K562 (cell line): ENCODE measurements around the gene MYCL. TPM values are rescaled to one million over a fixed set of nuclear protein-coding genes. Genes with fewer than 3 reads are reported as not detected.
A peak's percentile ranks its signal among the peaks of the same experiment; 100 is the strongest.

ENCODE experiments used
- PURB ChIP-seq: sonication (generic); formaldehyde crosslinking; IDR thresholded peaks from 2 replicates; pipeline ENCODE4 v1.9.0; 2021; ENCODE audit warnings: low read depth, mild to moderate bottlenecking, missing genetic modification reagents
- RBM25 ChIP-seq: fragments of 200-400 bp; formaldehyde crosslinking; IDR thresholded peaks from 2 replicates; pipeline ENCODE4 v1.6.1; 2018; ENCODE audit warnings: low read length, low read depth, moderate library complexity; ENCODE audit not compliant: severe bottlenecking
- ZBTB40 ChIP-seq, 2 experiments: fragments of 450-650 bp in 1 of 2; sonication (generic) in 1 of 2; formaldehyde crosslinking in 1 of 2; IDR thresholded peaks; 2 replicates each; pipeline versions ENCODE4 v1.7.1 to v1.9.0; 2016 to 2022; ENCODE audit warnings: inconsistent platforms in 1 of 2, mild to moderate bottlenecking in 1 of 2, missing genetic modification reagents in 1 of 2
- polyA plus RNA-seq, 8 experiments: library from polyadenylated mRNA; depleted of rRNA in 4 of 8; stranded (reverse) in 5 of 8; unstranded in 3 of 8; fragments of >200 nt; fragmentation: Nextera tagmentation in 2 of 8; fragmentation: Illumina TruSeq in 1 of 8; extraction: Ambion mirVana in 2 of 8; extraction: Trizol in 1 of 8; gene quantifications; 2 replicates each; pipeline versions ENCODE4 v1.2.1 to v1.2.3, GENCODE V29; 2011 to 2014; ENCODE audit warnings: inconsistent platforms in 1 of 8, missing spikeins in 1 of 8
- total RNA-seq, 7 experiments: library from RNA; depleted of rRNA in 6 of 7; stranded (reverse); fragments of >200 nt in 6 of 7; fragmentation: Illumina TruSeq in 2 of 7; extraction: Trizol in 2 of 7; gene quantifications; 2 replicates each; pipeline versions ENCODE4 v1.2.1 to v1.2.3, GENCODE V29; 2011 to 2021; ENCODE audit warnings: low replicate concordance in 1 of 7

The MYCL gene
- total and polyA plus RNA-seq, 9 of the 15 experiments (the other 6 are each of a cell fraction or from before 2014, with no cell fraction given): 3.5 to 22.0 (median 12.8) TPM

DNA sequence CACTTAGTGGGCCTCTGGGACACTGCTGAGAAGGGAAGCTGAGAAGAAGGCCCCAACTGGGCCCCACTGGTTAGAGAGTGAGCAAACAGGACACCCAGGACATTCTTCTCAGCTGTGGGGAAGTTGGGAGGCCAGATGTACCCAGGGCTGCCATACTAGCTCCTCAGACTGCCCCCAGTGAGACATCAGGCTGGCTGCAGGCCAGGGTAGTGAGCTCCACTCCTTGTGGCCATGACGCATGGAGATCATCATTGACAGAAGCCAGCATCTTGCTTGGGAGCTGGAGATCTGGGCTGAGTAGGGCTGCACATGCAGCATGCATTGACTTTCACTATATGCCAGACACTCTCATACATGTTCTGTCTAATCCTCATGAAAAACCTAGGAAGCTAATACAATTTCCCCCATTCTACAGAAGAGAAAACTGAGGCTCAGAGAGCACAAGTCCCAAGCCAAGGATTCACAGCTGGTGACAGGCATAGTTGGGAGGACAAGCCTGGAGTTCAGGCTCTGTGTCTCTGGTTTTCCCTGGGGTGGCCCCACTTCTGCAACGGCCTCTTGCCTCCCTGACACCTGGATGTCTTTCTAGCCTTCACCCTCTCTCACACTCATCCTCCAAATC, 24.1 kb upstream of the MYCL start (continued):
- no peak for TF ChIP-seq ZBTB40 (IDR thresholded peaks at IDR 0.05)
- 0 out of 2 replicates have a peak, but pooled peaks have one; percentile 19 for TF ChIP-seq ZBTB40 (CRISPR knock-in tag; IDR thresholded peaks at IDR 0.05)
- no peak for TF ChIP-seq PURB
- peak; percentile 79 for TF ChIP-seq RBM25
